Measurements from ENCODE around the gene URM1. TPM values are rescaled to one million over a fixed set of nuclear protein-coding genes. Genes with fewer than 3 reads are reported as not detected.

URM1 gene
- total and polyA plus RNA-seq, 2 donors (not counting 1 experiment from before 2014, with no cell fraction given): 28.6 to 35.3 TPM

DNA sequence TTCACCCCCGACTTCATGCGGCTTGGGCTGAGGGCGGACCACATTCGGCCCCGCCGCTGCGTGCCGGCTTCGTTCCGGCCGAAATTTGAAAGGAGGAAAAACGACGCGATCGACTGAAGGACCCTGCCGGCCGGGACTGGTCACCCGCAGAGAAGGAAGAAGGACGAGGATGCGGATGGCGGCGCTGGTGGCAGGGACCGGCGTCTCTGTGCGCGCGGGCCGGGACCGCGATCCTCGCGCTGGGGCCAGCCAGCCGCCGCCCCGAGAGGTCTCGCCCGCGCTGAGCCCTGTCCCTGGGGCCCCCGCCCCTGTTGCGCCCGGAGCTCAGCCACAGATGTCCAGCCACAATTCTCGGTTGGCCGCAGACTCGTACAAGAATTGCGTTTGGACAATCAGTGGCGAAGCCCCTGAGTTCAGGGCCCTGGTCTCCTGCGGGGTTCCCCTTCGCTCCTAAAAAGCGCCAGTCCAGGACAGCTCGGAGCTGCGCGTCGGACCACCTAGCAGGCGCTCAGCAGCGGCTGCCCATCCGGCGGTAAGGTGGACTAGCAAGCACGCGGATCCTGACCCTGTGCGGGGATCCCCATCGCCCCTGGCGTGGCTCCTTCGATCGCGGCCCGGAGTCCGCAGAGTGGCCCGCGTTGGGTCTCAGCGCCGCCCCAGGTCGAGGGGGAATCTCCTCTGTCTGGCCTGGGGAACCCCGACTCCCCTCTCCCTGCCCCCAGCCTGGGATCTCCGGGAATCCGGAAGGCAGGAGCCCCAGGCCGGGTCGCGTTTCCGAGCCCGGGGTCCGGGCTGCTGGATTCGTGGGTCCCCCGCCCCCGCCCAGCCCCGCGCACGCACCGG, 21.3 kb downstream of the URM1 start:
- TF ChIP-seq, protein P1, sequence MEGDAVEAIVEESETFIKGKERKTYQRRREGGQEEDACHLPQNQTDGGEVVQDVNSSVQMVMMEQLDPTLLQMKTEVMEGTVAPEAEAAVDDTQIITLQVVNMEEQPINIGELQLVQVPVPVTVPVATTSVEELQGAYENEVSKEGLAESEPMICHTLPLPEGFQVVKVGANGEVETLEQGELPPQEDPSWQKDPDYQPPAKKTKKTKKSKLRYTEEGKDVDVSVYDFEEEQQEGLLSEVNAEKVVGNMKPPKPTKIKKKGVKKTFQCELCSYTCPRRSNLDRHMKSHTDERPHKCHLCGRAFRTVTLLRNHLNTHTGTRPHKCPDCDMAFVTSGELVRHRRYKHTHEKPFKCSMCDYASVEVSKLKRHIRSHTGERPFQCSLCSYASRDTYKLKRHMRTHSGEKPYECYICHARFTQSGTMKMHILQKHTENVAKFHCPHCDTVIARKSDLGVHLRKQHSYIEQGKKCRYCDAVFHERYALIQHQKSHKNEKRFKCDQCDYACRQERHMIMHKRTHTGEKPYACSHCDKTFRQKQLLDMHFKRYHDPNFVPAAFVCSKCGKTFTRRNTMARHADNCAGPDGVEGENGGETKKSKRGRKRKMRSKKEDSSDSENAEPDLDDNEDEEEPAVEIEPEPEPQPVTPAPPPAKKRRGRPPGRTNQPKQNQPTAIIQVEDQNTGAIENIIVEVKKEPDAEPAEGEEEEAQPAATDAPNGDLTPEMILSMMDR (conservative IDR thresholded peaks at IDR 0.05 in 1 of 2, IDR thresholded peaks at IDR 0.05 in 1 of 2; ENCODE audit: low read depth in 1 of 2, low read length in 2 of 2): no peak
- no peak for TF ChIP-seq EZH2 (IDR thresholded peaks at IDR 0.05; ENCODE audit: low read length, missing control alignments)
- H3K27ac ChIP-seq (ENCODE audit: insufficient read depth, low read length): no peak overlapping the region
- no peak overlapping the region for H3K9ac ChIP-seq (ENCODE audit: insufficient read depth, low read length)
- no peak overlapping the region for H3K4me3 ChIP-seq (replicated peaks in 1 of 4; ENCODE audit: control extremely low read depth in 1 of 4, insufficient read depth in 1 of 4, low read depth in 3 of 4, low read length in 4 of 4)
- H3K9me3 ChIP-seq (ENCODE audit: control insufficient read depth, insufficient read depth, low read depth, low read length): no peaks in the 10 kb centered on the region
- H3K27me3 ChIP-seq (ENCODE audit: control insufficient read depth, insufficient read depth, low read length): peaks cover 8% of the 10 kb centered on the region
- no peak for DNase-seq (ENCODE audit: low read depth in 2 of 2)
- no peak overlapping the region for H2AFZ ChIP-seq (ENCODE audit: low read length)
- H3K79me2 ChIP-seq (ENCODE audit: control insufficient read depth, insufficient read depth, low read length): no peaks in the 10 kb centered on the region
- no peaks in the 10 kb centered on the region for H4K20me1 ChIP-seq (ENCODE audit: control insufficient read depth, extremely low read depth, insufficient read depth, low read length)
- H3K4me2 ChIP-seq (ENCODE audit: extremely low read depth, insufficient read depth, low read length): no peak overlapping the region
- H3K36me3 ChIP-seq (ENCODE audit: control insufficient read depth, insufficient read depth, low read length): peaks cover 15% of the 10 kb centered on the region
- H3K4me1 ChIP-seq (ENCODE audit: control insufficient read depth, extremely low read depth, insufficient read depth, low read length): no peaks in the 10 kb centered on the region

DNA sequence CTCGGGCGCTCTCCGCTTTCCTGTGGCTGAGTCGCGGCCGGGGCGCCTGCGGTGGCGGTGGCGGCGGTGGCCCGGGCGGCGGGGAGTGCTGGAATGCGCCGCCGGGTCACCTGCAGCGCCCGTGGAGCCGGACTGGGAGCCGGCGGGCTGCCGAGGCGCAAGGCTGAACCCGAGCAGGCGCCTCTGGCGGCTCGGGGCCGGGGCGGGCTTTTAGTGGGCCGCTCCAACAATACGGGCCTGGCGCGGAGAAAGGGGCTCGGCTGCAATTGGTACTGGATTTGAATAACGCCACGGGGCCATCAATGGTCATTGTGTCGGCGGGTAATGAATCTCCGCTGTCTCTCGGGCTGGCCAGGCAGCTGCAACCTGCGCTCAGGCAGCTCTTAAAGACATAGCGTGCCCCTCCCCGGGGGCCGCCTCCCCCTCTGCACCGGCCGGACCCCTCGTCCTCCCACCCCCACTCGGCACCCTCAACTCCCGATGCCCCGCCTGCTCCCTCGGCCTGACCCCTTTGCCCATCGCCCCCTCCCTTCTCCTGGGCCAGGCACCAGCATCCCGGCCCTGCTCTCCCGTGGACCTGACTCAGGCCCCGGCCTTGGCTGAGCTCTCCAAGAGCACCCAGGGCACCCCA, 22.1 kb downstream of the URM1 start:
- H3K4me2 ChIP-seq (ENCODE audit: extremely low read depth, insufficient read depth, low read length): no peak overlapping the region
- peaks cover 12% of the 10 kb centered on the region for H3K27me3 ChIP-seq (ENCODE audit: control insufficient read depth, insufficient read depth, low read length)
- DNase-seq (ENCODE audit: low read depth in 2 of 2): no peak
- H3K36me3 ChIP-seq (ENCODE audit: control insufficient read depth, insufficient read depth, low read length): peaks cover 13% of the 10 kb centered on the region
- no peaks in the 10 kb centered on the region for H3K79me2 ChIP-seq (ENCODE audit: control insufficient read depth, insufficient read depth, low read length)
- no peak overlapping the region for H3K4me3 ChIP-seq (replicated peaks in 1 of 4; ENCODE audit: control extremely low read depth in 1 of 4, insufficient read depth in 1 of 4, low read depth in 3 of 4, low read length in 4 of 4)
- no peak overlapping the region for H3K9ac ChIP-seq (ENCODE audit: insufficient read depth, low read length)
- no peak overlapping the region for H2AFZ ChIP-seq (ENCODE audit: low read length)
- no peak overlapping the region for H3K27ac ChIP-seq (ENCODE audit: insufficient read depth, low read length)
- H3K9me3 ChIP-seq (ENCODE audit: control insufficient read depth, insufficient read depth, low read depth, low read length): no peaks in the 10 kb centered on the region
- H3K4me1 ChIP-seq (ENCODE audit: control insufficient read depth, extremely low read depth, insufficient read depth, low read length): no peaks in the 10 kb centered on the region
- no peak for TF ChIP-seq EZH2 (IDR thresholded peaks at IDR 0.05; ENCODE audit: low read length, missing control alignments)
- no peaks in the 10 kb centered on the region for H4K20me1 ChIP-seq (ENCODE audit: control insufficient read depth, extremely low read depth, insufficient read depth, low read length)

DNA sequence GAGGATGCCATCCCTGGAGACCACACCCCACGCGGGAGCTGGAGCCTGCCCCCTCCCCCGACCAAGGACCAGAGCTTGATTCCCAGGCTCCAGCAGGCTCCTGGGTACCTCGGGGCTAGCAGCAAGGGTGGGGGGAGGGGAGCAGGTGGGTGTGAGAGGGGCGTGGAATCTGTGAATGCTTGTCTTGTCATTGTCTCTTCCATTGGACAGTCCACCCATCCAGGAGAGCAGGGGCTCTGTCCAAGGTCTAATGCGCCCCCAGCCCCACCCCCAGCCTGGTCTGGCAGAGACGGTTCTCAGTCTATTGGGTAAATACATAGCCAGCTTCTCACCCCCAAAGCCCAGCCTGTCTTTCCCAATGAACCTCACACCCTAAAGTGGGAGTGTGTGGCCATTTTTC, 22.8 kb downstream of the URM1 start:
- no peaks in the 10 kb centered on the region for H4K20me1 ChIP-seq (ENCODE audit: control insufficient read depth, extremely low read depth, insufficient read depth, low read length)
- no peak for TF ChIP-seq EZH2 (IDR thresholded peaks at IDR 0.05; ENCODE audit: low read length, missing control alignments)
- TF ChIP-seq, protein P1 (conservative IDR thresholded peaks at IDR 0.05 in 1 of 2, IDR thresholded peaks at IDR 0.05 in 1 of 2; ENCODE audit: low read depth in 1 of 2, low read length in 2 of 2): no peak
- no peak overlapping the region for H3K4me3 ChIP-seq (replicated peaks in 1 of 4; ENCODE audit: control extremely low read depth in 1 of 4, insufficient read depth in 1 of 4, low read depth in 3 of 4, low read length in 4 of 4)
- H3K4me2 ChIP-seq (ENCODE audit: extremely low read depth, insufficient read depth, low read length): no peak overlapping the region
- peaks cover 12% of the 10 kb centered on the region for H3K27me3 ChIP-seq (ENCODE audit: control insufficient read depth, insufficient read depth, low read length)
- H3K4me1 ChIP-seq (ENCODE audit: control insufficient read depth, extremely low read depth, insufficient read depth, low read length): no peaks in the 10 kb centered on the region
- no peak overlapping the region for H2AFZ ChIP-seq (ENCODE audit: low read length)
- peaks cover 8% of the 10 kb centered on the region for H3K36me3 ChIP-seq (ENCODE audit: control insufficient read depth, insufficient read depth, low read length)
- no peak overlapping the region for H3K9ac ChIP-seq (ENCODE audit: insufficient read depth, low read length)
- no peaks in the 10 kb centered on the region for H3K9me3 ChIP-seq (ENCODE audit: control insufficient read depth, insufficient read depth, low read depth, low read length)
- no peaks in the 10 kb centered on the region for H3K79me2 ChIP-seq (ENCODE audit: control insufficient read depth, insufficient read depth, low read length)
- DNase-seq (ENCODE audit: low read depth in 2 of 2): no peak
- H3K27ac ChIP-seq (ENCODE audit: insufficient read depth, low read length): no peak overlapping the region

Data from fibroblast of lung (primary cell).